Psoas muscle (tissue), 8 donors: Measurements from ENCODE around the gene SVOPL. TPM values are rescaled to one million over a fixed set of nuclear protein-coding genes. Genes with fewer than 3 reads are reported as not detected.

Experiments used
- ATAC-seq, 4 donors: fragments of 200-7000 bp; cut with Tn5 transposase; one replicate each; pipeline ENCODE4 v1.9.1; 2020; ENCODE audit warnings: moderate library complexity in 3 of 4, mild to moderate bottlenecking in 2 of 4
- DNase-seq, 2 donors: peaks; one replicate each; pipeline ENCODE4 v3.0.0-alpha.2; 2020
- H3K27ac ChIP-seq: fragments of 200-600 bp; one replicate; pipeline ENCODE4 v1.8.0; 2022
- H3K27me3 ChIP-seq, 3 donors: fragments of 200-600 bp in 1 of 3; one replicate each; pipeline versions ENCODE4 v1.6.1 to v1.8.0; 2013 to 2022; ENCODE audit warnings: low read length in 2 of 3, mild to moderate bottlenecking in 2 of 3, moderate library complexity in 1 of 3; ENCODE audit not compliant: insufficient read depth in 3 of 3
- H3K36me3 ChIP-seq, 2 donors: fragments of 200-600 bp in 1 of 2; one replicate each; pipeline versions ENCODE4 v1.6.1 to v1.8.0; 2013 to 2022; ENCODE audit warnings: low read depth in 1 of 2, mild to moderate bottlenecking in 1 of 2, moderate library complexity in 1 of 2; ENCODE audit not compliant: insufficient read depth in 1 of 2
- H3K4me1 ChIP-seq: fragments of 200-600 bp; one replicate; pipeline ENCODE4 v1.8.0; 2022
- H3K4me3 ChIP-seq: fragments of 200-600 bp; one replicate; pipeline ENCODE4 v1.8.0; 2022; ENCODE audit warnings: mild to moderate bottlenecking
- H3K9me3 ChIP-seq: fragments of 200-600 bp; one replicate; pipeline ENCODE4 v1.8.0; 2022
- WGBS, 3 donors: extraction: QIAGEN DNeasy Blood & Tissue Kit; methylation state at CpG; one replicate each; pipeline versions ENCODE4 v1.1.6 to v1.1.7; 2013; 5-methylcytosine and 5-hydroxymethylcytosine counted together
- intact Hi-C, 2 donors: fragments of 100-400 bp; cut with DNase I; formaldehyde crosslinking; loops; one replicate each; pipeline versions ENCODE4 v1.11.0 to v1.14.2; 2022
- polyA plus RNA-seq, 3 donors: library from polyadenylated mRNA; stranded (reverse); fragments of 200-250 nt; gene quantifications; one replicate each; pipeline ENCODE4 v1.2.3, GENCODE V29; 2013
- total RNA-seq, 4 donors: library from RNA; stranded (reverse); fragmentation: NEBNext Ultra II Directional in 2 of 4; extraction: Animal tissue kit (Norgen Biotek cat#: 25700) in 2 of 4; gene quantifications; one replicate each; pipeline versions ENCODE4 v1.2.1 to v1.2.4, GENCODE V29; 2021 to 2023
- TF ChIP-seq, protein P1 (sequence below): fragments of 200-600 bp; IDR thresholded peaks from one replicate; pipeline ENCODE4 v1.8.0; 2022; ENCODE audit warnings: antibody characterized with exemption
- donor health status: healthy with polysubstance abuse.
- donor health status: DM: no; HTN: no; CAD: no; lungs with moderate emphysema.
- donor health status: Bipolar disorder and iron deficiency.
- donor health status: healthy.
- donor health status: DM: yes; HTN: yes; CAD: no.
- donor health status: DM: no; HTN: no; CAD: no.
- donor health status: DM: no; HTN: no; CAD: no.
- donor health status: DM: yes; HTN: yes; CAD: no.

Gene SVOPL
- total and polyA plus RNA-seq, 7 donors: 0.01 TPM; not detected in 6

DNA sequence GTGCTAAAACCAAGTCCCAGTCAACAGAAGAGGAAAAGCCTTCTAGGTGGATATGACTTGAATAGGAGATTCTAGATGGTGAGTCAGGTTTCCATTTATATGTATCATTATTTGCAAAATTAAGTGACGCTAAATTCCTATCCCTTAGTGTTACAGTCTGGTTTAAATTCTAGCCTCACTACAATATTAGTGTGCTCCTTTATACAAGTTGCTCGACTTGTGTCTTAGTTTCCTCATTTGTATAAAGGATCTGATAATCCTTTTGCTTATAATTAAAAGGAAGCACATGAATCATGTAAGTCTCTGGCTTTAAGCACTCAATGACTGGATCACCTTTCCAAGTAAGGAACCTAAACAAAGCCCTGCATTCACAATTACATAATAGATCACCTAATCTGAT is 105.7 kb downstream of the SVOPL start:
- Histone ChIP-seq H3K4me3 (no peak overlapping the region), H3K36me3 (no peaks in the 10 kb centered on the region), H3K4me1 (no peaks in the 10 kb centered on the region), H3K27me3 (no peaks in the 10 kb centered on the region), H3K27ac (no peak overlapping the region), H3K9me3 (no peaks in the 10 kb centered on the region)
- intact Hi-C loops: no loop called here
- TF ChIP-seq, protein P1, sequence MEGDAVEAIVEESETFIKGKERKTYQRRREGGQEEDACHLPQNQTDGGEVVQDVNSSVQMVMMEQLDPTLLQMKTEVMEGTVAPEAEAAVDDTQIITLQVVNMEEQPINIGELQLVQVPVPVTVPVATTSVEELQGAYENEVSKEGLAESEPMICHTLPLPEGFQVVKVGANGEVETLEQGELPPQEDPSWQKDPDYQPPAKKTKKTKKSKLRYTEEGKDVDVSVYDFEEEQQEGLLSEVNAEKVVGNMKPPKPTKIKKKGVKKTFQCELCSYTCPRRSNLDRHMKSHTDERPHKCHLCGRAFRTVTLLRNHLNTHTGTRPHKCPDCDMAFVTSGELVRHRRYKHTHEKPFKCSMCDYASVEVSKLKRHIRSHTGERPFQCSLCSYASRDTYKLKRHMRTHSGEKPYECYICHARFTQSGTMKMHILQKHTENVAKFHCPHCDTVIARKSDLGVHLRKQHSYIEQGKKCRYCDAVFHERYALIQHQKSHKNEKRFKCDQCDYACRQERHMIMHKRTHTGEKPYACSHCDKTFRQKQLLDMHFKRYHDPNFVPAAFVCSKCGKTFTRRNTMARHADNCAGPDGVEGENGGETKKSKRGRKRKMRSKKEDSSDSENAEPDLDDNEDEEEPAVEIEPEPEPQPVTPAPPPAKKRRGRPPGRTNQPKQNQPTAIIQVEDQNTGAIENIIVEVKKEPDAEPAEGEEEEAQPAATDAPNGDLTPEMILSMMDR: no peak
- DNase-seq (no peak), ATAC-seq (no peak)
- 89 to 94% (median 92%) methylated on average over 2 of the region's 2 CpGs for WGBS, 3 donors

- H3K4me1 ChIP-seq: no peaks in the 10 kb centered on the region
- no peak for DNase-seq
- no peaks in the 10 kb centered on the region for H3K9me3 ChIP-seq
- no peak overlapping the region for H3K4me3 ChIP-seq
- intact Hi-C loops: no loop called here
- H3K27ac ChIP-seq: no peak overlapping the region
- H3K27me3 ChIP-seq: no peaks in the 10 kb centered on the region
- peaks cover 0 to 21% of the 10 kb centered on the region in 2 donors for H3K36me3 ChIP-seq
- 89 to 95% (median 94%) methylated on average over 1 of the region's 1 CpG for WGBS, 3 donors
- TF ChIP-seq, protein P1: no peak
- no peak for ATAC-seq
Observed at GRCh38 chr7:138590154-138590553, 111.0 kb downstream of the SVOPL start.

GRCh38 chr7:138588986-138589385 is 112.2 kb downstream of the SVOPL start:
- H3K9me3 ChIP-seq: no peaks in the 10 kb centered on the region
- ATAC-seq: no peak
- peaks cover 0 to 33% of the 10 kb centered on the region in 2 donors for H3K36me3 ChIP-seq
- DNase-seq: no peak
- intact Hi-C loops: no loop called here
- no peaks in the 10 kb centered on the region for H3K27me3 ChIP-seq
- H3K27ac ChIP-seq: no peak overlapping the region
- no peak overlapping the region for H3K4me3 ChIP-seq
- H3K4me1 ChIP-seq: no peaks in the 10 kb centered on the region
- TF ChIP-seq, protein P1: no peak
- 91 to 96% (median 91%) methylated on average over 2 of the region's 2 CpGs for WGBS, 3 donors

DNA sequence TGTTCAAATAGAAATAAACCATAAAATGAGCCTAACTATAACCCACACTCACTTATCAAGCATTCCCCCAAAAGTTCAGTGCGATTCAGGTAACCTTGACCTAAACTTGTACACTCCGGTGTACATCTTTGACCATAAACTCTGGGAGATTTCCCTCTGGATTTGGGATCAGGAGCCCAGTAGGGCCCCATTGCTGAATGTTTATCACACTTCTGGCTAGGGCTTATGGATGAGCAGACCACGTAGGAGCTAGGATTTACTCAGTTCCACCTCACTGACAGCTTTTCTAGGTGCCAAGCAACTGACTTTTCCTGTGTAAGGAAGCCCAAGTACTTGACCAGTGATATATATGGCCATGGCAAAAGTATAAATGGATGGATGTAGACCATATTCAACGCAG is 113.7 kb downstream of the SVOPL start:
- intact Hi-C loops: no loop called here
- H3K9me3 ChIP-seq: no peaks in the 10 kb centered on the region
- no peaks in the 10 kb centered on the region for H3K4me1 ChIP-seq
- peaks cover 0 to 48% of the 10 kb centered on the region in 2 donors for H3K36me3 ChIP-seq
- ATAC-seq (no peak), DNase-seq (no peak)
- H3K27me3 ChIP-seq: no peaks in the 10 kb centered on the region
- H3K27ac ChIP-seq: no peak overlapping the region
- TF ChIP-seq, protein P1: no peak
- H3K4me3 ChIP-seq: no peak overlapping the region
- WGBS, 3 donors: 91 to 98% (median 97%) methylated on average over 4 of the region's 4 CpGs

GRCh38 chr7:138585283-138585993 is 115.7 kb downstream of the SVOPL start:
- no peak overlapping the region for H3K4me3 ChIP-seq
- TF ChIP-seq, protein P1: no peak
- H3K4me1 ChIP-seq: no peaks in the 10 kb centered on the region
- intact Hi-C loops: no loop called here
- ATAC-seq (no peak), DNase-seq (no peak)
- H3K27ac ChIP-seq: no peak overlapping the region
- 90 to 91% (median 91%) methylated on average over 5 of the region's 5 CpGs for WGBS, 3 donors
- H3K9me3 ChIP-seq: no peaks in the 10 kb centered on the region
- H3K36me3 ChIP-seq: peaks cover 0 to 65% of the 10 kb centered on the region in 2 donors
- H3K27me3 ChIP-seq: no peaks in the 10 kb centered on the region
